Activated B cell treated with CpG ODN at 0.5 μM for 24 hours (primary cell): Measurements from ENCODE around the gene OLR1. TPM values are rescaled to one million over a fixed set of nuclear protein-coding genes. Genes with fewer than 3 reads are reported as not detected.

Experiments
- ATAC-seq: fragments of 200-7000 bp; cut with Tn5 transposase; one replicate; pipeline ENCODE4 v1.10.0; 2021; ENCODE audit warnings: low read depth, mild to moderate bottlenecking, moderate library complexity
- CTCF ChIA-PET: fragments of 350-600 bp; sonication (Branson Sonifier 250); formaldehyde crosslinking; loops from one replicate; lab custom pipeline; 2021; ENCODE audit warnings: antibody characterized with exemption; lab: Charles Lee
- POLR2A ChIA-PET: fragments of 350-600 bp; sonication (Branson Sonifier 250); formaldehyde crosslinking; loops from one replicate; lab custom pipeline; 2021; ENCODE audit warnings: antibody characterized with exemption; lab: Charles Lee
- DNase-seq: peaks from one replicate; pipeline ENCODE4 v3.0.0; 2022
- H3K27ac Mint-ChIP-seq: one replicate; pipeline ENCODE4 v1.8.0; 2020; ENCODE audit warnings: mixed read lengths
- H3K27me3 Mint-ChIP-seq: one replicate; pipeline ENCODE4 v1.8.0; 2021; ENCODE audit warnings: mixed read lengths
- H3K36me3 Mint-ChIP-seq: one replicate; pipeline ENCODE4 v1.8.0; 2021; ENCODE audit warnings: low read depth, mixed read lengths
- H3K4me1 Mint-ChIP-seq: one replicate; pipeline ENCODE4 v1.8.0; 2021; ENCODE audit warnings: mixed read lengths
- H3K4me3 Mint-ChIP-seq: one replicate; pipeline ENCODE4 v1.8.0; 2020; ENCODE audit warnings: mild to moderate bottlenecking, mixed read lengths
- H3K9me3 Mint-ChIP-seq: one replicate; pipeline ENCODE4 v1.8.0; 2020; ENCODE audit warnings: mixed read lengths
- CTCF ChIP-seq: fragments of 200-600 bp; IDR thresholded peaks from one replicate; pipeline ENCODE4 v1.8.0; 2022; ENCODE audit warnings: antibody characterized with exemption, mild to moderate bottlenecking
- intact Hi-C: fragments of 100-400 bp; cut with micrococcal nuclease; formaldehyde crosslinking; loops from one replicate; pipeline ENCODE4 v1.15.1; 2024
- total RNA-seq: library from RNA; stranded (reverse); gene quantifications from 2 replicates; pipeline ENCODE4 v1.2.3, GENCODE V29; 2022

Gene OLR1
- total RNA-seq, 1 donor from 2014 or later = not detected

- Mint-ChIP-seq H3K36me3 (no peaks in the 10 kb centered on the region), H3K4me1 (peaks cover 22% of the 10 kb centered on the region), H3K27ac (no peak overlapping the region), H3K9me3 (no peaks in the 10 kb centered on the region), H3K4me3 (no peak overlapping the region), H3K27me3 (peaks cover 43% of the 10 kb centered on the region)
- TF ChIP-seq CTCF = no peak
- no peak for DNase-seq
- CTCF ChIA-PET = interaction anchor here (1.7 to 2.1 kb wide), 2 partner anchors 9 to 22 kb away, joined by 5 to 9 read pairs; no protein-coding TSS in a partner anchor
- POLR2A ChIA-PET = no interaction called here
- intact Hi-C loops = loop anchor here (10.0 kb wide), 1 partner anchor 516 kb away; no protein-coding TSS in a partner anchor
- no peak for ATAC-seq
Measured at GRCh38 chr12:10131111-10131690, 40.7 kb downstream of the OLR1 start.

GRCh38 chr12:10130042-10130441 lies 41.9 kb downstream of the OLR1 start, which contains the start of gene CLEC7A:
TSS of gene CLEC7A (minus strand) at chr12:10130199. CDS start at chr12:10130082, 117 bp downstream.
- intact Hi-C loops = loop anchor here (10.0 kb wide), 1 partner anchor 515 kb away; no protein-coding TSS in a partner anchor
- TF ChIP-seq CTCF = no peak
- Mint-ChIP-seq H3K27me3 (peaks cover 46% of the 10 kb centered on the region), H3K27ac (no peak within 1 kb of the TSS), H3K36me3 (no peaks in the 10 kb centered on the region), H3K4me1 (peaks cover 22% of the 10 kb centered on the region), H3K4me3 (no peak within 1 kb of the TSS), H3K9me3 (no peaks in the 10 kb centered on the region)
- ATAC-seq (peak; percentile 86), DNase-seq (no peak)
- CTCF ChIA-PET = interaction anchor here (0.7 to 2.1 kb wide), 3 partner anchors 9 to 23 kb away, joined by 3 to 9 read pairs (median 4); no protein-coding TSS in a partner anchor
- POLR2A ChIA-PET = interaction anchor here (1.0 to 1.3 kb wide), 3 partner anchors 9 to 263 kb away, joined by 3 to 4 read pairs (median 3); no protein-coding TSS in a partner anchor

- H3K4me3 Mint-ChIP-seq = no peak overlapping the region
- no peak for TF ChIP-seq CTCF
- H3K4me1 Mint-ChIP-seq = peaks cover 22% of the 10 kb centered on the region
- H3K9me3 Mint-ChIP-seq = no peaks in the 10 kb centered on the region
- no peak overlapping the region for H3K27ac Mint-ChIP-seq
- H3K27me3 Mint-ChIP-seq = peaks cover 48% of the 10 kb centered on the region
- intact Hi-C loops = no loop called here
- ATAC-seq (peak; percentile 19), DNase-seq (no peak)
- ChIA-PET POLR2A (no interaction called here), CTCF (no interaction called here)
- no peaks in the 10 kb centered on the region for H3K36me3 Mint-ChIP-seq
Measured at GRCh38 chr12:10128687-10129086, 43.2 kb downstream of the OLR1 start.

- ATAC-seq = no peak
- Mint-ChIP-seq H3K27me3 (peaks cover 38% of the 10 kb centered on the region), H3K4me1 (peaks cover 22% of the 10 kb centered on the region), H3K36me3 (no peaks in the 10 kb centered on the region), H3K27ac (no peak overlapping the region), H3K9me3 (no peaks in the 10 kb centered on the region), H3K4me3 (no peak overlapping the region)
- no peak for TF ChIP-seq CTCF
- CTCF ChIA-PET = no interaction called here
- intact Hi-C loops = no loop called here
- POLR2A ChIA-PET = no interaction called here
- DNase-seq = no peak
Measured at GRCh38 chr12:10126413-10126812, 45.5 kb downstream of the OLR1 start.

- POLR2A ChIA-PET = no interaction called here
Measured at GRCh38 chr12:10122689-10123088, 49.2 kb downstream of the OLR1 start.

More at GRCh38 chr12:10122689-10123088, 49.2 kb downstream of the OLR1 start:
- Mint-ChIP-seq H3K4me1 (no peaks in the 10 kb centered on the region), H3K36me3 (no peaks in the 10 kb centered on the region), H3K4me3 (no peak overlapping the region), H3K27ac (no peak overlapping the region), H3K9me3 (peaks cover 5% of the 10 kb centered on the region), H3K27me3 (peaks cover 32% of the 10 kb centered on the region)
- no peak for DNase-seq
- CTCF ChIA-PET = no interaction called here
- intact Hi-C loops = no loop called here
- no peak for ATAC-seq
- no peak for TF ChIP-seq CTCF
